Mucosa of descending colon (tissue), 3 donors: ENCODE results near the gene MRPL16. TPM values are rescaled to one million over a fixed set of nuclear protein-coding genes. Genes with fewer than 3 reads are reported as not detected.
"Not testable (repeated sequence)": the region's sequence is repeated elsewhere in the genome, so short reads cannot be mapped to it uniquely, and the experiment has no call there.

ENCODE experiments used
- ATAC-seq: fragments of 200-7000 bp; cut with Tn5 transposase; one replicate; pipeline ENCODE4 v1.9.1; 2020; ENCODE audit warnings: mild to moderate bottlenecking, moderate library complexity
- DNase-seq, 3 donors: peaks; one replicate each; pipeline ENCODE4 v3.0.0-alpha.2; 2020
- H3K36me3 ChIP-seq: fragments of 200-600 bp; one replicate; pipeline ENCODE4 v1.8.0; 2021; ENCODE audit warnings: low read depth, mild to moderate bottlenecking
- H3K4me1 ChIP-seq: fragments of 200-600 bp; one replicate; pipeline ENCODE4 v1.8.0; 2021; ENCODE audit warnings: low read depth, mild to moderate bottlenecking
- H3K4me3 ChIP-seq: fragments of 200-600 bp; one replicate; pipeline ENCODE4 v1.8.0; 2021; ENCODE audit warnings: mild to moderate bottlenecking
- H3K9me3 ChIP-seq: fragments of 200-600 bp; one replicate; pipeline ENCODE4 v1.8.0; 2021; ENCODE audit warnings: mild to moderate bottlenecking
- CTCF ChIP-seq: fragments of 200-600 bp; IDR thresholded peaks from one replicate; pipeline ENCODE4 v1.8.0; 2022; ENCODE audit warnings: antibody characterized with exemption, mild to moderate bottlenecking
- intact Hi-C, 2 donors: fragments of 100-400 bp; cut with DNase I in 1 of 2; cut with micrococcal nuclease in 1 of 2; formaldehyde crosslinking; loops; one replicate each; pipeline versions ENCODE4 v1.11.0 to v1.11.1; 2022; cut with DNase I, micrococcal nuclease
- long read RNA-seq, 2 donors: library from polyadenylated mRNA; unstranded; transcript quantifications; one replicate each; pipeline ENCODE4 v2.0.0, GENCODE V29; 2019 to 2021
- total RNA-seq, 3 donors: library from RNA; stranded (reverse); fragmentation: NEBNext Ultra II Directional in 2 of 3; extraction: Animal tissue kit (Norgen Biotek cat#: 25700) in 2 of 3; gene quantifications; one replicate each; pipeline versions ENCODE4 v1.2.1 to v1.2.4, GENCODE V29; 2021 to 2023
- donor health status: DM: no; HTN: no; CAD: no; lungs with moderate emphysema.
- donor health status: DM: no; HTN: no; CAD: no.
- donor health status: DM: no; HTN: yes; CAD: no.

Gene MRPL16
- total RNA-seq: 10 to 100 TPM; 38.8 to 54.3 (median 51.5) TPM
- long read RNA-seq, donor 1, transcript MRPL16-201 (4 exons, 1,182 nt): major isoform, 38 of 41 reads
- long read RNA-seq, donor 1, partial matches to known transcripts: 0 of 41 reads
- long read RNA-seq, donor 1, other reads (novel, unspliced or antisense): 2 of 41 reads
- long read RNA-seq, donor 2, transcript MRPL16-201 (4 exons, 1,182 nt): major isoform, 44 of 50 reads
- long read RNA-seq, donor 2, partial matches to known transcripts: 2 of 50 reads
- long read RNA-seq, donor 2, other reads (novel, unspliced or antisense): 1 of 50 reads

GRCh38 chr11:59810189-59810910 lies at the start of gene MRPL16:
Gene MRPL16, minus strand, starts transcription at chr11:59810778. Its CDS starts 120 bp downstream, at chr11:59810658.
- Histone ChIP-seq H3K36me3 (no peaks in the 10 kb centered on the region), H3K4me1 (peaks cover 8% of the 10 kb centered on the region), H3K9me3 (no peaks in the 10 kb centered on the region), H3K4me3 (peak within 1 kb of the TSS; percentile 35)
- DNase-seq (peak; percentile 88 to 95 (median 94)), ATAC-seq (peak; percentile 99)
- intact Hi-C loops: no loop called here
- no peak for TF ChIP-seq CTCF

GRCh38 chr11:59859673-59860072 lies 49.1 kb upstream of the MRPL16 start:
- H3K9me3 ChIP-seq: no peaks in the 10 kb centered on the region
- H3K36me3 ChIP-seq: no peaks in the 10 kb centered on the region
- no peaks in the 10 kb centered on the region for H3K4me1 ChIP-seq
- intact Hi-C loops: no loop called here
- no peak overlapping the region for H3K4me3 ChIP-seq
- ATAC-seq (no peak), DNase-seq (no peak)
- TF ChIP-seq CTCF: no peak

GRCh38 chr11:59857439-59858434 lies 47.2 kb upstream of the MRPL16 start:
- H3K4me3 ChIP-seq: no peak overlapping the region
- no peaks in the 10 kb centered on the region for H3K9me3 ChIP-seq
- ATAC-seq (peak; percentile 66), DNase-seq (no peak)
- no peaks in the 10 kb centered on the region for H3K36me3 ChIP-seq
- no peak for TF ChIP-seq CTCF
- intact Hi-C loops: no loop called here
- H3K4me1 ChIP-seq: no peaks in the 10 kb centered on the region

GRCh38 chr11:59854871-59855270 lies 44.3 kb upstream of the MRPL16 start:
- H3K36me3 ChIP-seq: no peaks in the 10 kb centered on the region
- H3K9me3 ChIP-seq: no peaks in the 10 kb centered on the region
- no peak overlapping the region for H3K4me3 ChIP-seq
- intact Hi-C loops: no loop called here
- H3K4me1 ChIP-seq: no peaks in the 10 kb centered on the region
- no peak for ATAC-seq
- no peak for DNase-seq
- TF ChIP-seq CTCF: no peak

GRCh38 chr11:59851416-59851815 lies 40.8 kb upstream of the MRPL16 start:
- H3K36me3 ChIP-seq, H3K4me1 ChIP-seq, DNase-seq, ATAC-seq, H3K9me3 ChIP-seq, intact Hi-C loops, H3K4me3 ChIP-seq: not testable (repeated sequence)

GRCh38 chr11:59849551-59849950 lies 39.0 kb upstream of the MRPL16 start:
- H3K36me3 ChIP-seq, intact Hi-C loops, H3K4me3 ChIP-seq, DNase-seq, H3K9me3 ChIP-seq, H3K4me1 ChIP-seq, ATAC-seq: not testable (repeated sequence)
